HG03571 (cell line): Measurements from ENCODE around the gene UGT1A3.
"Not testable (repeated sequence)": the region's sequence is repeated elsewhere in the genome, so short reads cannot be mapped to it uniquely, and the experiment has no call there.

Experiments
- ATAC-seq: cut with Tn5 transposase; IDR thresholded peaks from one replicate; pipeline ENCODE4 v1.9.1; 2021; ENCODE audit not compliant: unreplicated experiment

The UGT1A3 gene

DNA sequence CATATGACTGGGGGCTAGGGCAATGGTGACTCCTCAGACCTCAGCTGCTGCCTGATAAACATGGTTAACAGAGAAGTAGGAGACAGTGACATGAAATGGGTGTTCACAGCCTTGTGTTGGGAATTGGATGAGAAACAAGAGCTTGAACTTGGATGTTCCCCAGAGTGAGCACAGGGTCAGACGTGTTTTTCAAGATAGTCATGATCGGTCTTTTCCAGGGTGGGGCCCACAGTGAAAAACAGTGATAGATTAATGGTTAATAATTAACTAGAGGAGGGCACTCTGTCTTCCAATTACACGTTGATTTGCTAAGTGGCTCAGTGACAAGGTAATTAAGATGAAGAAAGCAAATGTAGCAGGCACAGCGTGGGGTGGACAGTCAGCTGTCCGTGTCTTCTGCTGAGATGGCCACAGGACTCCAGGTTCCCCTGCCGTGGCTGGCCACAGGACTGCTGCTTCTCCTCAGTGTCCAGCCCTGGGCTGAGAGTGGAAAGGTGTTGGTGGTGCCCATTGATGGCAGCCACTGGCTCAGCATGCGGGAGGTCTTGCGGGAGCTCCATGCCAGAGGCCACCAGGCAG lies at the start of gene UGT1A3:
TSS of gene UGT1A3 (plus strand) at position 320 of the 579 bp plus-strand sequence. CDS start at position 405, 85 bp downstream.
- no peak for ATAC-seq

DNA sequence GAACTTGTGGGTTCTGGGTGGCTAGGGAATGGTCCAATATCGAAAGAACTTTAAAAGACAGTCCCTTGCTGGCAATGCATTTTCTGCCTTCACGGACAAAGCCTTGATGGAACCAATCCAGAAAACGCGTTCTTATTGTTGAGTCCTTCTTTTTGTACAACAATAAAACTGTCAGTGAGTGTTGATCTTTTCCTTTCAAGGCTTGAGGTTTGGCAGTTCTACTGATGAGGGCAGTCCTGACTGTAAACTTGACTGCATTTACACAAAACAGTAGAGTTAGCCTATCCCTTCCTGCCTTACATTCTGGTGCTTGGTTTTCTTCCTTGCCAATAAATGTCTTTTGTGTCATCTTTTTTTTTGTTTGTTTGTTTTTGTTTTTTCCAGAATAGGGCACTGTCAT lies 49.6 kb upstream of the UGT1A3 start:
- no peak for ATAC-seq

DNA sequence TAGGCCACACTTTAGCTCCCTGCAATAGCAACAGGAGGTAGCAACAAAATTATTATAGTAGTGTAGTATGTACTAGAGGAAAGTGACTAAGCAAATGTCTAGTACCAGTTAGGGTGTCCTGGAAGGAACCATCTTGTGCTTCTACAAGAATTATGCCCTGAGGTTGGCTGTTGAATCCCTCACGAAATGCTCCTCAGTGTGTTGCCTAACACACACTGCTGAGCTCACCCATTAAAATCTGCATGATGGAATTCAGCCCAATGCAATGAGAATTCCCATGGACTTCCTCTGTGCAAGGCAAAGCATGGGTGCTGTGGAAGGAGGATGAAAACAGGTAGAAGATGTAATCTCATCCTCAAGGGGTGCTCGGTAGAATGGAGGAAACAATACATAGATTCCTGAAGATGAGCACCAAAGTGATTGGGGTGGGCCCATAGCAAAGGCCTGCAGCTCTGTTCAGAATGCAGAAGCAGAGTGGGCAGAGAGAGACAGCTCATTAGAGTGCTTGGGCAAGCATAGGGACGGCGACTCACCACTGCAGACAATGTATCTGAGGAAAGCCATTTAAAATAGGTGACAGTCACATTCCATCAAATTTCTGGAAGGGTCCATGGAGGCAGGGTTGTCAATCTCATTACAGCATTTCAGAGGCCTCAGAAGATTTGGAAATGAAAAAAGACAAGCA lies 48.3 kb upstream of the UGT1A3 start:
- ATAC-seq = no peak

DNA sequence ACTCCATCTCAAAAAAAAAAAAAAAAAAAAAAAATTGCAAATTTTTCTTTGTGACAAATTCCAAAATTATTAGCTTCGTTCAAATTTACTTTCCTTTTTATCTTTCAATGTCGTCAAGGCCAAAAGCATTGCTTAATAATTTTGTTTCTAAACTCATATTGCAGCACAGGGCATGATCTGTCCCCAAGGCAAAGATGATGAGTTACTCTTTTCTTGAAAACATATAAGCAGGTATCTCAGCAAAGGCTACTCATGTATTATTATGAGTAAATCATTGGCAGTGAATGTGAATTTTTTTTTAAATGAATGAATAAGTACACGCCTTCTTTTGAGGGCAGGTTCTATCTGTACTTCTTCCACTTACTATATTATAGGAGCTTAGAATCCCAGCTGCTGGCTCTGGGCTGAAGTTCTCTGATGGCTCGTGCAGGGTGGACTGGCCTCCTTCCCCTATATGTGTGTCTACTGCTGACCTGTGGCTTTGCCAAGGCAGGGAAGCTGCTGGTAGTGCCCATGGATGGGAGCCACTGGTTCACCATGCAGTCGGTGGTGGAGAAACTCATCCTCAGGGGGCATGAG lies 47.2 kb upstream of the UGT1A3 start, which contains the start of gene UGT1A7:
TSS of gene UGT1A7 (plus strand) at position 381 of the 579 bp plus-strand sequence. CDS start at position 418, 37 bp downstream.
- ATAC-seq = no peak

DNA sequence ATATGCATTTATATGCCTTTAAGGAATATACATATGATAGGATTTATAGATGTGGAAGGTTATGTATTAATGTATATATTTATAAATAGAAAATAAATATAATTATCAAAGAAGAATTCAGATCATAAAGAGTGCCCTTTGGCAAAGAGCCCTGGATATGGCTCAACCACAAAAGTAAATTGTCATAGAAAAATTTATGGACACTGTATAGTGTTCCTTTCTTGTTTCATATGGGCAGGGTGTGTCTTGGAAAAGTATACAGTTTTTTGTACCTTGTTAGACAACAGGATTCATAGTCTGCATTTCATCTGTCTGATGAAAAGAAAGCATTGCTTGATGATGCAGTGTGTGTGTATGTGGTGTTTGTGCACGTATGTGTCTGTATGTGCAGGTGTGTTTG lies 44.2 kb upstream of the UGT1A3 start:
- no peak for ATAC-seq

DNA sequence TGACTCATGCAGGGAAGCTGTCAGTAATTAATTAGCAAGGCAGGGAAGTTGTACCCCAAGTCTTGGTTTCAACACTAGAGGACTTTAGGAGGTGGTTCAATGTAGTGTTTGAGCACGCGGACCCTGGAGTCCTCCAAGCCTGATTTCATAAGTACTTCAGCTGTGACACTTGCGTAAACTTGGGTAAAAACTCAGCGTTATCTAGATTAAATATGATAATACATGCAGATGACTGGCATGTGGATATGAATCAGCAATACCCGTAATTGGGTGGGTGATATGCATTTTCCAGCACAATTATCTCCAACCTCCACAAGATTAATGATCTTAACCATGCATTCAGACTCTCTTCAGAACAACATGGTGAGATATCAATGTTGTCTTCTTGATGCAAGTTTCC lies 41.9 kb upstream of the UGT1A3 start:
- ATAC-seq = no peak

DNA sequence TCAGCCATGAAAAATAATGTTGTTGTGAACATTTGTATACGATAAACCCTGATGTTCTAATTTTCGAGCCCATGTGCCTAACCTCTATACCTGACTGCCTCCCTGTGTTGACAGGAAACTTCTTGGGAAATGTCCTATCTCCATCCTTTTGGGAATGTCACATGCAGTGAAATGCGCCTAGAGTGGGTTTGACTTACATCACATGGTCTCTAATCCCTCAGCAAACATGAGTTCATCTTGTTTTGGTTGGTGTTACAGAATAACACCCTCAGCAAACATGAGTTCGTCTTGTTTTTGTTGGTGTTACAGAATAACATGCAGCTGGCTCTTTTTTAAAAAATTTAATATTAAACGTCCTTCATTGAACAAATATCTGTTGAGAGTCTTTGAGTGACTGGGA lies 40.5 kb upstream of the UGT1A3 start:
- no peak for ATAC-seq

DNA sequence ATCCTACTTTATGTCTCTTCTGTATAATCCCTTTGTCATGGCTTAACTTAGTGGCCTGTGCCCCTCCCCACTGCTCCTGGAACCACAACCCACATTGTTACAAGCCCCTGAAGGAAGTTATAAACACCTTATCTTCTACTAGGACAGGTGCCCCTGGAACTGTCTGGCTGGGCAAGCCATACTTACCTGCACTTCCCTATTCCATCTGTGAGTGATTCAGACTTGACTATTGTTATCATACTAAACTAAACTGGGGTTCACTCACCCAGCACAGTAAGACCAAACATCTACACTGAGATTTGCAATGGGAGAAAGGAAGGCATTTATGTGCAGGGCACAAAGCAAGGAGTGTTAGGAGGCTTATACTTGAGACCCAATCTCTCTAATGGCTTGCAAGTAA lies 39.8 kb upstream of the UGT1A3 start:
- no peak for ATAC-seq

DNA sequence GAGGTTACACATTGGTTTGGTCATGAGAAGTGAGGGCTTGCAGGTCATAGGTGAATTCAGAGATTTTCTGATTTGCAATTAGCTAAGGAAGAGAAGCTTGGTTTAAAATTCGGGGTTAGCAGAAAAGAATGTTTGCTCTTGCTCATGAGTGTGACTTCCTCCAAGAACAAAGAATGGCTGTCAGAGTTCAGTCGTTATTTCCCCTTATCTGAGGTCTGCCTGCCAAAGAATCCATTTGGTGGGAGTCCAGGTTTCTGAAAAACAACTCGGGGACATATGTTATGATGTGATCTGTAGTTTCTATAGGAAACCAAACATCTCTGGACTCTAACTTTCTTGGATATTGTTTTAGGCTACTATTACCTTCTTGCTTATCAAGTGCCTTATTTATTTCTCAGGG lies 39.3 kb upstream of the UGT1A3 start:
- ATAC-seq = no peak

DNA sequence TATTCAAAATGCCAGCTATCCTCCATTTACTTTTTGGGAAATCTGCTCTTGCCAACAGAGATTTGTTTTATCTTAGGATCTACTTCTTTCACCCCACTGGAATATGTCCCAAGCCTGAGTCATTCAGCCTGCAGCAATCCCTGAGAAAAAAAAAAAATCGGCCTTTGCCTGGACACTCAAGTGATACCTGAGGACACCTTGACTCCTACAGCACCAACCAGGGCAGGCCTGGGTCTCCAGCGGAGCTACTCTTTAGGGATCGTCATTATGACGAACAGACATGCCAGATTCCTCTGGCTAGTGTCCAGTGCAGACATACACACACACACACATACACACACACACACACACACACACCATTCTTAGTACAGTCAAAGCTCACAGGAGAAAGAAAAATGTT lies 38.4 kb upstream of the UGT1A3 start:
- ATAC-seq = no peak

DNA sequence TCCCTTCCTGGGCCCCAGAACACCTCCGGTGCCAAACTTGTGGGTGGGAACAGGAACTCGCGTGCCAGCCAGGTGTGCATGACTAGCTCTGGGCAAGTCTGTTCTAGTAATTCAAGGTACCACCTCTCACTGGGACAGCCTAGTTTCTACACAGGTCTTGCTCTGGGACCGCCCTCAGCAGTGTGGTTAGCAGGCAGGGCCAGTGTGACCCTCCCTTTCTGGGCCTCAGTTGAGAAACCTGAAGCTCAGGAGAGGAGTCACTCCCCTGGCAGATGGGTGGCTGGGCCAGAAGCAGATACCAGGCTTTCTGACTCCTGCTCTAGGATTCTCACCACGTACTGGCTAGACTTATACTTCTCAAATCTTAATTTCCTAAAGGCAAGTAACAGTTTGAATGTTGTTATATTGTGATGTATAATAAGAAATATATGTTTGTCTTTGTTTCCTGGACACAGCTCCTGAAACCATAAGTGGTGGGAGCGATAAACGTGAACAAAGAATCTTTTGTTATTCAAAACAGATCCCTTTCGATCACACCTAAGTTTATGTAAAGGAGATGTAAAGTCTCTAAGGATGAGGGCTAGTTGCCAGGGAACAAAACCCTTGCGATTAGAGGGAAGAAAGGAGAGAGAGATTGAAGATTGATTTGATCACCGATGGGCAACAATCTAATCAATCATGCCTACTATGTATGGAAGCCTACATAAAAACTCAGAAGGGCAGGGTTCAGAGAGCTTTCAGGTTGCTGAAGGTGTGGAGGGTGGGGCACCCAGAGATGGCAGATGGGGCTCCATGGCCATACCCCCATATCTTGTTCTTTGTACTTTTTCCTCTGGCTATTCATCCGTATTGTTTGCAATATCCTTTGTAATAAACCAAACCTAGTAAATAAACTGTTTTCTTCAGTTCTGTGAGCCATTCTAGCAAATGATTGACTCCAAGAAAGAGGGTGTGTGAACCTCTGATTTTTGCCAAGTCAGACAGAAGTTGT lies 37.1 kb upstream of the UGT1A3 start:
- ATAC-seq = no peak

DNA sequence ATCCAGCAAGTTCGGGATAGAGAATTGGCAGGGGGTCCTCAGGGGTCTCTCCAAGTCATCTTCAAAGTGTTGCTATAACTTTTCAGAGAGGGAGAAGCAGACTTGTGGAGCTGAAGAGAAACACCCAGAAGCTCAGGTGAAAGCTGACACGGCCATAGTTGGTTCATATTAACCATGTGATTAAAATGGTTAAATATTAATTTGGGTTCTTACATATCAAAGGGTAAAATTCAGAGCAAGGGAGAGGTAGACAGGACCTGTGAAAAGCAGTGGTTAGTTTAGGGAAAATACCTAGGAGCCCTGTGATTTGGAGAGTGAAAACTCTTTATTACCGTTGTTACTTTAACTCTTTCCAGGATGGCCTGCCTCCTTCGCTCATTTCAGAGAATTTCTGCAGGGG lies 36.2 kb upstream of the UGT1A3 start, which contains the start of gene UGT1A6:
TSS of gene UGT1A6 (plus strand) at position 243 of the 400 bp plus-strand sequence. CDS start at position 358, 115 bp downstream.
- no peak for ATAC-seq

DNA sequence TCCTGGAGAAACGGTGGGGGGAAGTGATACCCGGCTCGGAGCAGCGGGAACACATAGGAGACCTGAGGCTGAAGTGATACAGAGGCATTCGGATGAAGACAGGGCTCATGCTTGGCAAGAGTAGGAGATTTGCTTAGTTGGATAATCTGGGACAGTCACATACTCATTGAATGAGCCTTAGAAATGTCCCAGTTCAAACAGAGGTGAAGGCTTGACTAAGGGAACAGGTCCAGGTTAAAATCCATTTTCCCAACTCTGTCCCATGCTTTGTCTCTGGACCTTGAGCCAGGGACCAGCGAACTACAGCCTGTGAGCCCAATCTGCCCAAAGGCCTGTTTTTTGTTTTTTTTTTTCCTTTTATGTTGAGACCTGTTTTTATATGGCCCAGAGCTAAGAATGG lies 34.9 kb upstream of the UGT1A3 start:
- no peak for ATAC-seq

DNA sequence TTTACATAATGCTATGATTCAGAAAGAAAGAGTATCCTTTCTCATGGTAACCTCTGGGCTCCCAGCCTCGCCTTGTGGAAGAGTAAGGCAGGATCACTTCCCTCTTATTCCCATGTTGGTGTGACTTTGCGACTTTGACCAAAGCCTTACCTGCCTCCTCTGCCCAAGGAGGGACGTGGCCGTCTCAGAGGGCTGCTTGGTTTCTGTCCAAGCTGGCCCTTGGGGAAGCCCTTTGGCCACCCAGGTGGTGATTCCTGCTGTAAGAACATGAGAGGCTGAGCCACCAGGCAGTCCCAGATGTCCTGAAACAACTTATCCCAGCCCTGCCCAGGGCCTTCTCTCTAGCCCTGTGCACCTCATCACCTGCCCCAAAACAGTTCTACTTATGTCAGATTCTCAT lies 30.1 kb upstream of the UGT1A3 start:
- no peak for ATAC-seq

DNA sequence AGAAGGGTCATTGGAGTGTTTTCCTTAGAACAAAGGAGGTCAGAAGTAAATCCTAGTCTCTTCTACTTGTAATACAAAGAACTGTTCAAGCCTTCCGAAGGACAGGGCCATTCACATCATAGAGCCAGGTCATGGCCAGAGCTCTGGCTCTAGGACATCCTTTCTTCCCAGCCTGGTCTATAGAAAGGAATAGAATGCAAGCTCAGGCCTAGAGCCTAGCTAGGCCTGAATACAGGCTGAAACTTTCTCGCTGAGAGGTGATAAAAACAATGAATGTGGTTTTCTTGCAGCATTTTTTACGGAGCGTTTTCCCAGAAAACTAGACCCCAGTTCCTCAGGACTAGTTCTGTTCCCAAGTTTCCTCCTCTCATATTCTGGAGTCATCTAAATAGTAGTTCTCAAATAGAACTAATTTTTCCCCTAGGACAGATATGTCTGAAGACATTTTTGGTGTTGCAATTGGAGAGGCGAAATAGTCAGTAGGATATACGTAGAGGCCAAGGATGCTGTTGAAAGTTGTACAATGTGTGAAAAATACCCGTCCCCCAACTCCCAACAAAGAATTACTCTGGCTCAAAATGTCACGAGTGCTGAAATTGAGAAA lies 29.3 kb upstream of the UGT1A3 start:
- no peak for ATAC-seq

DNA sequence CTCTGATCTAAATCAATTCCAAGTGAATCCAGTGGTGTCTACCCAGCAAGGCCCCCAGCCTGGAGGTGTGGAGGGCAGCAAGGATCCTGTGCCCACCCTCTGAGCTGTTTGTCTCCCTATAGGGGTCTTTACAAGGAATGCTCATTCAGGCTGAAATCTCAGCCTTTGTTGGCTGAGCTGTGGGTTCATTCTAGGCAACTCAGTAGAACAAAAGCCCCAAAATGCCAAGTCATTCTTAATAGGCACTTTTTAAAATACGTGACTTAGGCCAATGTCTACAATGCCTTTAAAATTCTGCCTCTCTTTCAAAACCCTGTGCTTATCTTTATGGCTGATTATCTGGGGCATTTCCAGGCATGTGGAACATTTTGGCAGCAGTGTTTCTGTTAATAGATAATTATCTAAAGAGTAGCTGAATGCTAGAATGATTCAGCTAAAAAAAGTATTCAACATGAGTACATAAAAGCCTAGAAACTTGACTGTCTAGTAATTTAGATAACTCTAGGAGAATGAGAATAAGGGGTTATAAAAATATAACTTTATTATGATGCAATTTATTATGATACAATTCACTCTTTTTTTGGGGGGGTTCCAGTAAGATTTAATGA lies 28.7 kb upstream of the UGT1A3 start:
- ATAC-seq = no peak

DNA sequence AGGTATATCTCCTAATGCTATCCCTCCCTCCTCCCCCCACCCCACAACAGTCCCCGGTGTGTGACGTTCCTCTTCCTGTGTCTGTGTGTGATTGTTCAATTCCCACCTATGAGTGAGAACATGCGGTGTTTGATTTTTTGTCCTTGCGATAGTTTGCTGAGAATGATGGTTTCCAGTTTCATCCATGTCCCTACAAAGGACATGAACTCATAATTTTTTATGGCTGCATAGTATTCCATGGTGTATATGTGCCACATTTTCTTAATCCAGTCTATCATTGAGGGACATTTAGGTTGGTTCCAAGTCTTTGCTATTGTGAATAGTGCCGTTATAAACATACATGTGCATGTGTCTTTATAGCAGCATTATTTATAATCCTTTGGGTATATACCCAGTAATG lies 28.0 kb upstream of the UGT1A3 start:
- ATAC-seq = not testable (repeated sequence)

DNA sequence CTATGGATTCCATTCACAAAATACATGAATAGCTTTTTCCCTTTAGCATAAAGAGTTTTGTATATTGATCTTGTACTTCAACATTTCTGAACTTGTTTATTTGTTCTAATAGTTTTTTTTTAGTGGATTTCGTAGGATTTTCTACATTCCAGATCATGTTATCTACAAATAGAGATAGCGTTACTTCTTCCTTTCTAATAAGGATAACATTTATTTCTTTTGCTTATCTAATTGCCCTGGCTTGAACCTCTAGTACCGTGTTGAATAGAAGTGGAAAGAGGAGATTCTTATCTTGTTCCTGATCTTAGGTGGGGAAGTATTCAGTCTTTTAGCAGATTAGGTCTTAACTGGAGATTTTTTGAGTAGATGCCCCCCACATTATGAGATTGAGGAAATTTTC lies 26.6 kb upstream of the UGT1A3 start:
- ATAC-seq = no peak

DNA sequence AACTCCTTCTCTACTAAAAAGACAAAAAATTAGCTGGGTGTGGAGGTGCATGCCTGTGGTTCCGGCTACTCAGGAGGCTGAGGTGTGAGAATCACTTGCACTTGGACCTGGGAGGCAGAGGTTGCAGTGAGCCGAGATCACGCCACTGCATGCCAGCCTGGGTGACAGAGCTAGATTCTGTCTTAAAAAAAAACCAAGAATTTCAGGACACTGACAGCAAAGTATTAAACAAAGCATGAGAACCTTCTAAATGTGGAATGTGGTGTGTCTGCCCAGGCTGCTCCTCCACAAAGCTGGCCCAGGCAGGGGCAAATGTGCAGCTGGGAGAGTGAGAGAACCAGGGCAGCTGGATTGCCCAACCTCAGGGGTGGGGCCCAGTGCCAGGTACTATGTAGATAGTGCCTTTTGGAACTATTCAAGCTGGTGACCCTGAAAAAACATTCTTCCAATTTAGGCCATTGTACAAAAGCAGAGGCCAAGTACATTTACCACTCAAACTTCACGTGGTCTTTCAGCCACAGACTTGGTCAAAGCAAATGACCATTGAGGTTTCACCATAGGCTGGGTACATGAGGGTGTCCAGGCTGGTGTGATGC lies 22.8 kb upstream of the UGT1A3 start:
- ATAC-seq = no peak

DNA sequence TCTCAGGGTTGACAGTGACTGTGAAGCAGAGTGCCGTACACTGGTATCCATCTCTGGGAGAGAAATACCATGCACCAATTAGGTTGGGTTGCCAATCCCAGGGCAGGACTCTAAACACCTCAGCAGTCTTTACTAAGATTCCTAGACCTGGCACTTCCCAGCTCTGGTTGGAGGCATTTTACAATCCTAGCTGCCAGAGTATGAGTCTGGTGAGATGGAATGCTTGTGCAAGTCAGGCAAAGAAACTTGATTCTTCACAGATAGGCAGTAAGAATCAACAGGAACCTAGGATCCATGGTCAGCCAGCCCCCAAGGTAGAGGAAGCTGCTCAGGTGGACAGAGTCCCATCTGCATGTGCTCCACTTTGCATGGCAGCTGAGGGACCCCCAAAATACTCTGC lies 22.1 kb upstream of the UGT1A3 start:
- ATAC-seq = no peak
